ENCODE results near the gene HCFC1. TPM values are rescaled to one million over a fixed set of nuclear protein-coding genes. Genes with fewer than 3 reads are reported as not detected.
A peak's percentile ranks its signal among the peaks of the same experiment; 100 is the strongest.

The HCFC1 gene
- total and polyA plus RNA-seq, 11 donors = 11.8 to 72.6 (median 33.8) TPM

DNA sequence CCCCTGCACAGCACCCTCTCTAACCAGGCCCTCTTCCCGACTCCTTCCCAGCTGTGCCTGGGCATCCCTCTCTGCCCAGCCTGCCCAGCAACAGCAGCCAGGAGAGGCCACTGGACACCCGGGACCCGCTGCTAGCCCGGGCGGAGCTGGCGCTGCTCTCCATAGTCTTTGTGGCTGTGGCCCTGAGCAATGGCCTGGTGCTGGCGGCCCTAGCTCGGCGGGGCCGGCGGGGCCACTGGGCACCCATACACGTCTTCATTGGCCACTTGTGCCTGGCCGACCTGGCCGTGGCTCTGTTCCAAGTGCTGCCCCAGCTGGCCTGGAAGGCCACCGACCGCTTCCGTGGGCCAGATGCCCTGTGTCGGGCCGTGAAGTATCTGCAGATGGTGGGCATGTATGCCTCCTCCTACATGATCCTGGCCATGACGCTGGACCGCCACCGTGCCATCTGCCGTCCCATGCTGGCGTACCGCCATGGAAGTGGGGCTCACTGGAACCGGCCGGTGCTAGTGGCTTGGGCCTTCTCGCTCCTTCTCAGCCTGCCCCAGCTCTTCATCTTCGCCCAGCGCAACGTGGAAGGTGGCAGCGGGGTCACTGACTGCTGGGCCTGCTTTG lies 66.0 kb downstream of the HCFC1 start:
- WGBS, 4 donors = 74 to 94% (median 86%) methylated on average over 14 to 32 of the region's 32 CpGs
- no peak for ATAC-seq
- Histone ChIP-seq H3K4me1 (peaks cover 0 to 27% (median 5%) of the 10 kb centered on the region in 12 donors), H3K27ac (peak overlapping the region in 8 of 12 donors; percentile 19 to 79 (median 70)), H3K27me3 (peaks cover 0 to 22% (median 0%) of the 10 kb centered on the region in 9 donors), H3K36me3 (peaks cover 0 to 10% (median 0%) of the 10 kb centered on the region in 9 donors), H3K9me3 (no peaks in the 10 kb centered on the region), H3K4me3 (peak overlapping the region in 10 of 12 donors; percentile 1 to 57 (median 48))
- TF ChIP-seq, protein P1, sequence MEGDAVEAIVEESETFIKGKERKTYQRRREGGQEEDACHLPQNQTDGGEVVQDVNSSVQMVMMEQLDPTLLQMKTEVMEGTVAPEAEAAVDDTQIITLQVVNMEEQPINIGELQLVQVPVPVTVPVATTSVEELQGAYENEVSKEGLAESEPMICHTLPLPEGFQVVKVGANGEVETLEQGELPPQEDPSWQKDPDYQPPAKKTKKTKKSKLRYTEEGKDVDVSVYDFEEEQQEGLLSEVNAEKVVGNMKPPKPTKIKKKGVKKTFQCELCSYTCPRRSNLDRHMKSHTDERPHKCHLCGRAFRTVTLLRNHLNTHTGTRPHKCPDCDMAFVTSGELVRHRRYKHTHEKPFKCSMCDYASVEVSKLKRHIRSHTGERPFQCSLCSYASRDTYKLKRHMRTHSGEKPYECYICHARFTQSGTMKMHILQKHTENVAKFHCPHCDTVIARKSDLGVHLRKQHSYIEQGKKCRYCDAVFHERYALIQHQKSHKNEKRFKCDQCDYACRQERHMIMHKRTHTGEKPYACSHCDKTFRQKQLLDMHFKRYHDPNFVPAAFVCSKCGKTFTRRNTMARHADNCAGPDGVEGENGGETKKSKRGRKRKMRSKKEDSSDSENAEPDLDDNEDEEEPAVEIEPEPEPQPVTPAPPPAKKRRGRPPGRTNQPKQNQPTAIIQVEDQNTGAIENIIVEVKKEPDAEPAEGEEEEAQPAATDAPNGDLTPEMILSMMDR (IDR thresholded peaks at IDR 0.05) = no peak
- no peak for TF ChIP-seq POLR2A (IDR thresholded peaks at IDR 0.05)
- intact Hi-C loops (cut with DNase I) = loop anchor here in 2 of 10 donors (10.0 kb wide), 1 partner anchor 71 kb away; the partner anchor contains the start of gene PDZD4 (in 2 of the 2)
- DNase-seq = peak in 2 of 5 donors; percentile 26 to 59

DNA sequence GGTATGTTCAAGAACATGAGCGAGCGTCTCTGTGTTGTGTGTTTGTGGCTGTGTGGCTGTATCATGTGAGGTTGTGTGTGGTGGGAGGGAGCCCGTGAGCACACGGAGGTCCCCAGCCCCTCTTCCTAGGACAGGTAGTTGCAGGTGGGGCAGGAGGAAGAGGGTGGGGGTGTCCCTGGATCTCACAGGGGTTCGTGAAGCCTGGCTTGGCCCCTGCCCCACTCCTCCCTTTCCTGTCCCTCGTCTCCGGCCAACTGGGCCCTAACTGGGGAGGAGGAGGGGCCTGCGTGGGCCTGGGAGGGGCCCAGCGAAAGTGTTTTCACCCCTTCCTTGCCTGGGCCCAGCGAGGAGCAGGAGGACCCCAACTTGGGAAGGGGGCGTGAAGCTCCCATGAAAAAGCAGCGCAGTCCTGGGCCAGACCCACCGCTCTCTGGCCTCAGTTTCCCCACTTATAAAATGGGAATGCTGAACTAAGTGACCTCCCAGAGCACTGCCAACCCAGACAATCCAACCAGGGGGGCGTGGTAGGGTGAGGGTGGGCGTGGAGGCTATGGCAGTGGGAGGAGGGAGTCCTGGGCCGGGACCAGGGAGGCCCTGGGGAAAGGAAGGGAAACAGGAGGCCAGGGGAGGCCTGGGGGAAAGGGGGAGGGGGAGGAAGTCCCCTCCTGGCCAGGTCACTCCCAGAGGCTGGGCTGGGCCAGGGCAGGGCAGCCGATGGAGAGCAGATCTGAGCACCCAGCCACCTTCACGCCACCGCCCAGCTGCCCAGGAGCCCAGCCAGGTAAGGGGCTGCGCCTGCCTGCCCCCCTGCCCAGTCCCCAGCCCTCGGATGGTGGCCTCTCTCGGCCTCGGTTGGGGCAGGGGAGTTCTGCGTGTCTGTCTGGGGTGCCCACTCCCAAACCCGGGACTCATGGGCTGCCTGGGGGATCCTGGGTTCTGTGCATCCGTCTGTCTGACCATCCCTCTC lies 67.3 kb downstream of the HCFC1 start, which contains the start of gene AVPR2:
Gene AVPR2 (plus strand): TSS at position 683 of the 967 bp plus-strand sequence. CDS start 473 bp downstream, outside the sequence.
- intact Hi-C loops (cut with DNase I) = loop anchor here in 3 of 10 donors (5.0 to 10.0 kb wide), 2 partner anchors 69 to 77 kb away; partner anchors contain the start of gene PDZD4 (in 2 of the 3)
- peak within 1 kb of the TSS; percentile 19 to 79 (median 63) for H3K27ac ChIP-seq
- ATAC-seq = peak; percentile 39 to 76 (median 56)
- TF ChIP-seq, protein P1 (IDR thresholded peaks at IDR 0.05) = no peak
- no peak for TF ChIP-seq POLR2A (IDR thresholded peaks at IDR 0.05)
- peaks cover 0 to 1% (median 0%) of the 10 kb centered on the region in 9 donors for H3K36me3 ChIP-seq
- WGBS, 4 donors = 40 to 60% (median 51%) methylated on average over 22 to 26 of the region's 26 CpGs
- H3K4me1 ChIP-seq = peaks cover 0 to 32% (median 6%) of the 10 kb centered on the region in 12 donors
- peaks cover 0 to 17% (median 0%) of the 10 kb centered on the region in 9 donors for H3K27me3 ChIP-seq
- H3K9me3 ChIP-seq = peaks cover 0 to under 1% (median 0%) of the 10 kb centered on the region in 12 donors
- DNase-seq = peak in 4 of 5 donors; percentile 46 to 55 (median 50)
- H3K4me3 ChIP-seq = peak within 1 kb of the TSS in 11 of 12 donors; percentile 1 to 57 (median 46)

DNA sequence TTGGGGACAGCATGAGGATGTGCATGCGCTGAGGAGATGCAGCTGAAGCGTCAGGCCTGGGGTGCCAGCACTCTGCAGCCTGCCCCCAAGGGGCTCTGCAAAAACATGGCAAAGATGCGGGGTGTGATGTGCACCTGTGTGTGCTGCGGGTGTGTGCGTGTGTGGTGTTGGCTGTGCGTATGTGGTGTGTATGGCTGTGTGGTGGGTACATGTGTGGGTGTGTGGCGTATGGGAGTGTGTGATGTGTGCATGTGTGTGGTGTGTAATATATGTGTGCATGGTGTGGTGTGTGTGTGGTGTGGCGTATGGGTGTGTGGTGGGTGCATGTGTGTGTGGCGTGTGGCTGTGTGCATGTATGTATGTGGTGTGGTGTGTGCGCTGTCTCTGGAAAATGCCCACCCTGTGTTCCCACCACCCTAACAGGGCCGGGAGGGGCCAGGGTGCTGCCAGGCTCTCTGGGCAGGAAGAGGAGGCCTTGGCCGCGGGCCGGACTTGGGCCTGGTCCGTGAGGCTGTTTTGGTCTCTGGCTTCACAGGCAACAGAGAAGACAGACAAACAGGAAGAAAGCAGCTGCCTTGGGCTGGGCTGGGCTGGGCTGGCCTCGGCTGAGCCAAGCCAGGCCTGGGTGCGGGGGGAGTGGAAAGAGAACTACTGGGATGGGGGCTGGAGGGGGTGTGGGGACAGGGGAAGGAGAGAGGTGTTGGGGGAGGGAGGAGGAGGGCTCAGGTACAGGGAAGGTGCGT lies 68.2 kb downstream of the HCFC1 start:
- H3K27ac ChIP-seq = peak overlapping the region; percentile 19 to 79 (median 62)
- H3K9me3 ChIP-seq = peaks cover 0 to 6% (median 0%) of the 10 kb centered on the region in 12 donors
- peaks cover 0 to 32% (median 6%) of the 10 kb centered on the region in 12 donors for H3K4me1 ChIP-seq
- intact Hi-C loops (cut with DNase I) = loop anchor here in 3 of 10 donors (5.0 to 10.0 kb wide), 2 partner anchors 69 to 76 kb away; partner anchors contain the start of gene PDZD4 (in 2 of the 3)
- H3K27me3 ChIP-seq = peaks cover 0 to 26% (median 0%) of the 10 kb centered on the region in 9 donors
- WGBS, 4 donors = 58 to 78% (median 60%) methylated on average over 14 to 18 of the region's 18 CpGs
- ATAC-seq (peak; percentile 22 to 45 (median 30)), DNase-seq (peak in 2 of 5 donors; percentile 33 to 46)
- no peak for TF ChIP-seq POLR2A (IDR thresholded peaks at IDR 0.05)
- TF ChIP-seq, protein P1 (IDR thresholded peaks at IDR 0.05) = no peak
- no peaks in the 10 kb centered on the region for H3K36me3 ChIP-seq
- H3K4me3 ChIP-seq = peak overlapping the region in 4 of 12 donors; percentile 2 to 51 (median 28)
